Body of pancreas (tissue), 4 donors: ENCODE data around the gene SHROOM1.

ENCODE experiments used
- POLR2A ChIP-seq, 3 donors: fragments of 450-650 bp; IDR thresholded peaks; one replicate each; pipeline ENCODE4 v1.6.1; 2016; ENCODE audit warnings: antibody characterized with exemption in 3 of 3, mild to moderate bottlenecking in 2 of 3
- TF ChIP-seq, protein P1 (sequence below), 7 experiments: fragments of 450-650 bp in 4 of 7; fragments of 200-600 bp in 3 of 7; sonication (generic) in 3 of 7; IDR thresholded peaks; one replicate each; pipeline ENCODE4 v1.5.1; 2016 to 2019; ENCODE audit warnings: antibody characterized with exemption in 7 of 7

DNA sequence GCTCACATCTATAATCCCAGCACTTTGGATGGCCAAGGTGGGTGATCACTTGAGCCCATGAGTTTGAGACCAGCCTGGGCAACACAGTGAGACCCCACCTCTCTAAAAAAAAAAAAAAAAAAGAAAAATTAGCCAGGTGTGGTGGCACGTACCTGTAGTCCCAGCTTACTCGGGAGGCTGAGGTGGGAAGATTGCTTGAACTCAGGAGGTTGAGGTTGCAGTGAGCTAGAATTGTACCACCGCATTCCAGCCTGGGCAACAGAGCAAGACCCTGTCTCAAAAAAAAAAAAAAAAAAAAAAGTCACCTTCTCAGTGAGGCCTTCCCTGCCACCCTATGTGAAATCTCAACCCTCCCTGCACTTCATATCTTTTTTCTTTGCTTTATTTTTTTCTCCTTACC is 39.4 kb downstream of the SHROOM1 start:
- TF ChIP-seq, protein P1, sequence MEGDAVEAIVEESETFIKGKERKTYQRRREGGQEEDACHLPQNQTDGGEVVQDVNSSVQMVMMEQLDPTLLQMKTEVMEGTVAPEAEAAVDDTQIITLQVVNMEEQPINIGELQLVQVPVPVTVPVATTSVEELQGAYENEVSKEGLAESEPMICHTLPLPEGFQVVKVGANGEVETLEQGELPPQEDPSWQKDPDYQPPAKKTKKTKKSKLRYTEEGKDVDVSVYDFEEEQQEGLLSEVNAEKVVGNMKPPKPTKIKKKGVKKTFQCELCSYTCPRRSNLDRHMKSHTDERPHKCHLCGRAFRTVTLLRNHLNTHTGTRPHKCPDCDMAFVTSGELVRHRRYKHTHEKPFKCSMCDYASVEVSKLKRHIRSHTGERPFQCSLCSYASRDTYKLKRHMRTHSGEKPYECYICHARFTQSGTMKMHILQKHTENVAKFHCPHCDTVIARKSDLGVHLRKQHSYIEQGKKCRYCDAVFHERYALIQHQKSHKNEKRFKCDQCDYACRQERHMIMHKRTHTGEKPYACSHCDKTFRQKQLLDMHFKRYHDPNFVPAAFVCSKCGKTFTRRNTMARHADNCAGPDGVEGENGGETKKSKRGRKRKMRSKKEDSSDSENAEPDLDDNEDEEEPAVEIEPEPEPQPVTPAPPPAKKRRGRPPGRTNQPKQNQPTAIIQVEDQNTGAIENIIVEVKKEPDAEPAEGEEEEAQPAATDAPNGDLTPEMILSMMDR (IDR thresholded peaks at IDR 0.05): no peak
- no peak for TF ChIP-seq POLR2A (IDR thresholded peaks at IDR 0.05)
